Suprapubic skin (tissue), 4 donors: ENCODE data around the gene OPN1MW2. TPM values are rescaled to one million over a fixed set of nuclear protein-coding genes. Genes with fewer than 3 reads are reported as not detected.
"Not testable (repeated sequence)": the region's sequence is repeated elsewhere in the genome, so short reads cannot be mapped to it uniquely, and the experiment has no call there.

ENCODE experiments used
- DNase-seq, 2 donors: peaks; one replicate each; pipeline ENCODE4 v3.0.0-alpha.2; 2019; ENCODE audit warnings: low spot score in 2 of 2
- H3K27ac ChIP-seq: fragments of 200-600 bp; sonication (generic); one replicate; pipeline ENCODE4 v1.5.1; 2019
- H3K27me3 ChIP-seq: fragments of 200-600 bp; sonication (generic); one replicate; pipeline ENCODE4 v1.5.1; 2019
- H3K36me3 ChIP-seq: fragments of 200-600 bp; sonication (generic); one replicate; pipeline ENCODE4 v1.5.1; 2019
- H3K4me1 ChIP-seq: fragments of 200-600 bp; sonication (generic); one replicate; pipeline ENCODE4 v1.5.1; 2019
- H3K4me3 ChIP-seq: fragments of 200-600 bp; sonication (generic); one replicate; pipeline ENCODE4 v1.5.1; 2019; ENCODE audit warnings: mild to moderate bottlenecking
- H3K9me3 ChIP-seq: fragments of 200-600 bp; sonication (generic); one replicate; pipeline ENCODE4 v1.5.1; 2019
- WGBS: methylation state at CpG from one replicate; pipeline ENCODE4 v1.1.5; 2018; 5-methylcytosine and 5-hydroxymethylcytosine counted together
- total RNA-seq, 4 donors: library from RNA; depleted of rRNA; stranded (reverse); fragments of >200 nt; gene quantifications; one replicate each; pipeline ENCODE4 v1.1.0, GENCODE V29; 2016

Gene OPN1MW2
- total RNA-seq = not detected

DNA sequence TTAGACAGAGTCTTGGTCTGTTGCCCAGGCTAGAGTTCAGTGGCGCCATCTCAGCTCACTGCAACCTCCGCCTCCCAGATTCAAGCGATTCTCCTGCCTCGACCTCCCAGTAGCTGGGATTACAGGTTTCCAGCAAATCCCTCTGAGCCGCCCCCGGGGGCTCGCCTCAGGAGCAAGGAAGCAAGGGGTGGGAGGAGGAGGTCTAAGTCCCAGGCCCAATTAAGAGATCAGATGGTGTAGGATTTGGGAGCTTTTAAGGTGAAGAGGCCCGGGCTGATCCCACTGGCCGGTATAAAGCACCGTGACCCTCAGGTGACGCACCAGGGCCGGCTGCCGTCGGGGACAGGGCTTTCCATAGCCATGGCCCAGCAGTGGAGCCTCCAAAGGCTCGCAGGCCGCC lies at the start of gene OPN1MW2:
Gene OPN1MW2 (plus strand): TSS at position 301 of the 400 bp plus-strand sequence. CDS start 60 bp downstream, at position 361.
- H3K9me3 ChIP-seq, H3K27me3 ChIP-seq: not testable (repeated sequence)
- no CpG with 5 or more reads among the region's 16 CpGs for WGBS

DNA sequence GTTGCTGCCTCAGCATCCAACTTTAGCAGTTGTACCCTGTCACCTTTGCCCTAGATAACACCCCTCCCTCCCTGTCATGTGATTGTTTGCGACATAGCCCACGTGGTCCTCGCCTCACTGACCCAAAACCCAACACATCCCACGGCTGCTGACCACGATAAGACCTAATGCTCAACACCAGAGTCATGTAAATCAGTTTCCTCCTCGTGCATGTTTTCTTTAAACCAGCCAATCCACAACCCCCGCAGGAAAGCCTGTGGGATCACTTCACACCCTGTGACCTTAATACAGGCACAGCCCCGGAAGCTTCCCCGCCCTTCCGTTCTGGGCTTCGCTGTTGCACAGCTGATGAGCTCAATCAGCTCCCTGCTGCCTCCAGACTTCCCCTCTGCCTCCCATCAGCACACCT lies 47.0 kb upstream of the OPN1MW2 start:
- not testable (repeated sequence) for DNase-seq, H3K36me3 ChIP-seq, H3K9me3 ChIP-seq, H3K27ac ChIP-seq, H3K4me1 ChIP-seq, H3K4me3 ChIP-seq, H3K27me3 ChIP-seq
- WGBS = no CpG with 5 or more reads among the region's 11 CpGs

More for the DNA sequence above, at the start of gene OPN1MW2:
- H3K36me3 ChIP-seq, DNase-seq, H3K4me3 ChIP-seq, H3K4me1 ChIP-seq, H3K27ac ChIP-seq: not testable (repeated sequence)

DNA sequence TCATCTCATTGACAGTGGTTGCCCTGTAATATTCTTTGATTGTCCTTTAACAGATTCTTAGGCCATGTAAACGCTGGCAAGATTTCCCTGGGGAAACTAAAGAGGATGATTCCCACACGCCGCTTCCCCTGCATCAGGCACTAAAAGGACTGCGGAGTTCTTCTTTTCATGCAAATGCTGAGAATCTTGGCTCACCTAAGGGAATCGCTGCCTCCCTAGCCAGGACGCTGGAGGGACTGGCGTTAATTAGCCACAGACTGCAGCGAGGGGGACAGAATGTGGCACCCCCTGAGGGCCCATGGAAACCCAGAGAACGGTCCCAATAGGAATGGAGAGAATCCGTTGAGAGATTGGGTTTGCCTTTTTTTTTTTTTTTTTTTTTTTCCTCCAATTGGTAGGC lies 45.2 kb upstream of the OPN1MW2 start:
- H3K4me1 ChIP-seq, H3K27me3 ChIP-seq, H3K36me3 ChIP-seq, H3K4me3 ChIP-seq, H3K9me3 ChIP-seq, H3K27ac ChIP-seq, DNase-seq: not testable (repeated sequence)
- no CpG with 5 or more reads among the region's 10 CpGs for WGBS

DNA sequence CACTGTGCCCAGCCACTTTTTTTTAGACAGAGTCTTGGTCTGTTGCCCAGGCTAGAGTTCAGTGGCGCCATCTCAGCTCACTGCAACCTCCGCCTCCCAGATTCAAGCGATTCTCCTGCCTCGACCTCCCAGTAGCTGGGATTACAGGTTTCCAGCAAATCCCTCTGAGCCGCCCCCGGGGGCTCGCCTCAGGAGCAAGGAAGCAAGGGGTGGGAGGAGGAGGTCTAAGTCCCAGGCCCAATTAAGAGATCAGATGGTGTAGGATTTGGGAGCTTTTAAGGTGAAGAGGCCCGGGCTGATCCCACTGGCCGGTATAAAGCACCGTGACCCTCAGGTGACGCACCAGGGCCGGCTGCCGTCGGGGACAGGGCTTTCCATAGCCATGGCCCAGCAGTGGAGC lies 37.3 kb upstream of the OPN1MW2 start, which contains the start of gene OPN1MW:
Gene OPN1MW (plus strand): TSS at position 301 of the 400 bp plus-strand sequence. CDS start 82 bp downstream, at position 383.
- H3K4me3 ChIP-seq, H3K27ac ChIP-seq, H3K9me3 ChIP-seq, DNase-seq, H3K36me3 ChIP-seq, H3K4me1 ChIP-seq, H3K27me3 ChIP-seq: not testable (repeated sequence)
- no CpG with 5 or more reads among the region's 14 CpGs for WGBS

DNA sequence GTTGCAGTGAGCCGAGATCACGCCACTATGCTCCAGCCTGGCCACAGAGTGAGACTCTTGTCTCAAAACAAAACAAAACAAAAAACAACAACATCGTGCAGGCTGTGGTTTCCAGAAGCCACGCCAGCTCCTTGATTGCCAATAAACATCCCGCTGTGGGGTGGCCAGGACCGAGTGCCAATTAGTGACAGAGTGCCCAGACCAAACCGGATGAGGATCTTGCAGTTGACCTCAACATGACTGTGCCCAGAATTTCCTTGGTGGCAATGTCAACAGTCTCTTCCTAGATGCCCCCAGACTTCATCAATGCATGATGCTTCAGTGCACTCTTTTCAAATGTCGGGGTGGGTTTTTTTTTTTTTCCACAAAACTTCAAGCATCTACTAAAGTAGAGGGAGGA lies 35.8 kb upstream of the OPN1MW2 start:
- no CpG with 5 or more reads among the region's 8 CpGs for whole genome bisulfite sequencing
- not testable (repeated sequence) for H3K4me1 ChIP-seq, DNase-seq, H3K36me3 ChIP-seq, H3K27me3 ChIP-seq, H3K4me3 ChIP-seq, H3K27ac ChIP-seq, H3K9me3 ChIP-seq

DNA sequence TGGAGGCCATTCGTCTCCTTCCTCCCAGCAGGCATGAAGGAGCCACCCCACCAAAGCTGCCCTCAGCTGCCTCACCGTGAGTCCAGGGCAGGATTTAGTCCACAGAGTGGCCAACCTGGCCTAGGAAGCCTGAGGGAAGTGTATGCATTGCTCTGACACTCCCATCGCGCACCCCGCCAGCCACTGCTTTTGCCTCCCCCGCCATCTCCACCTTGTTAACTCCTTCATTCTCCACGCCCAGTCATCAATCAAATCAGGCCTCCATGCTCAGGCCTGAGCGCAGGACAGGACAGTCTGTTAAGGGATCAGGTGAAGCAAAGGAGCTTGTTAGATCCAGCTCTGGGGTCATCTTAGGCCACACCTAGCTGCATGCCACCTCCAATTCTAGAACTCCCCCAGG lies 26.7 kb upstream of the OPN1MW2 start:
- H3K36me3 ChIP-seq, H3K27ac ChIP-seq: not testable (repeated sequence)
- no CpG with 5 or more reads among the region's 8 CpGs for WGBS

DNA sequence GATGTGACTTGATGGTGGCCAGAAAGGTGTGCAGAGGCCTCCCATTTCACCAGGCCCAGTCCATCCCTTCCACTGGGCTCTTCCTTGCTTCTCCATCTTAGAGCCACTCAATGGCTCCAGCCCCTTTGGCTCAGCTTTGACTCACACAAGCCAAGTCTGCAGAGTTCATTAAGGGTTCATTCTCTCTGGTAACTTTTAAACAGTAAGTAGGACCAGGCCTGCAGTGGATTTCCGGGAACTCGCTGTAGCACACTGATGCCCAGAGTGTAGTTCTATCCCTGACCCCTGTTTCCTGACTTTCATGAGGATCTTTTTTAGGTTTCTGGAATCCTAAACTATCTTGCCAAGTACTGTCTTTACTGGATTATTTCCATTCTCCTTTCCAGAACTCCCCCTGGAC lies 25.2 kb upstream of the OPN1MW2 start:
- not testable (repeated sequence) for H3K36me3 ChIP-seq, H3K9me3 ChIP-seq, H3K27ac ChIP-seq, H3K27me3 ChIP-seq, H3K4me1 ChIP-seq, DNase-seq, H3K4me3 ChIP-seq
- WGBS = no CpG with 5 or more reads among the region's 2 CpGs

More for the DNA sequence above, 26.7 kb upstream of the OPN1MW2 start:
- H3K9me3 ChIP-seq, H3K4me3 ChIP-seq, DNase-seq, H3K27me3 ChIP-seq, H3K4me1 ChIP-seq: not testable (repeated sequence)

DNA sequence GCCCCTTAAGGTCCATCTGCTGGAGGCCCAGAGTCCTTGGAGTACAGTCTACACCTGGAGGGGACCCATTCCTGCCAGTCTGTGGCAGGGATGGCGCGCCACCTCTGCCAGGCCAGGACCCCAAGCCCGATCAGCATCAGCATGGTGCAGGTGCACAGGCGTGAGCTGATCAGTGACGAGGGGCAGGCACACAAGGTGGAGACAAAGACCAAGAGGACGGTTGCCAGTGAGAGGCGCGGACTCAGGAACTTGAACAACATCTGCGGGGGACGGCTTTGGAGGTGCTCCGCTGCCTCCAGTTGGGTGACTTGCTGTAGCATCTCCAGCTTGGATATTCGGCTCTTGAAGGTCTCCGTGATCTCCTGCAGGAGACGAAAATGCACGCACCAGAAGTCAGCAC lies 23.1 kb upstream of the OPN1MW2 start:
- H3K36me3 ChIP-seq, H3K27ac ChIP-seq, H3K4me1 ChIP-seq, H3K9me3 ChIP-seq, H3K4me3 ChIP-seq, H3K27me3 ChIP-seq, DNase-seq: not testable (repeated sequence)
- WGBS = no CpG with 5 or more reads among the region's 15 CpGs

DNA sequence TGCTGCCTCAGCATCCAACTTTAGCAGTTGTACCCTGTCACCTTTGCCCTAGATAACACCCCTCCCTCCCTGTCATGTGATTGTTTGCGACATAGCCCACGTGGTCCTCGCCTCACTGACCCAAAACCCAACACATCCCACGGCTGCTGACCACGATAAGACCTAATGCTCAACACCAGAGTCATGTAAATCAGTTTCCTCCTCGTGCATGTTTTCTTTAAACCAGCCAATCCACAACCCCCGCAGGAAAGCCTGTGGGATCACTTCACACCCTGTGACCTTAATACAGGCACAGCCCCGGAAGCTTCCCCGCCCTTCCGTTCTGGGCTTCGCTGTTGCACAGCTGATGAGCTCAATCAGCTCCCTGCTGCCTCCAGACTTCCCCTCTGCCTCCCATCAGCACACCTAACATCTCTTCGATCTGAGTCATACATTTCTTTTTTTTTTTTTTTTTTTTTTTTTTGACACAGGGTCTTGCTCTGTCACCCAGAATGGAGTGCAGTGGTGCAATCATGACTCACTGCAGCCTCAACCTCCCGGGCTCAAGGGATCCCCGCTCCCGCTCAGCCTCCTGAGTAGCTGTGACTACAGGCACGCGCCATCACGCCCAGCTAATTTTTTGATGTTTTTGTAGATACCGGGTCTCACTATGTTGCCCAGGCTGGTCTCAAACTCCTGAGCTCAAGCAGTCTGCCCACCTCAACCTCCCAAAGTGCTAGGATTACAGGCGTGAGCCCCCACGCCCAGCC lies 9.7 kb upstream of the OPN1MW2 start:
- H3K36me3 ChIP-seq, H3K9me3 ChIP-seq, DNase-seq, H3K4me1 ChIP-seq, H3K27ac ChIP-seq, H3K4me3 ChIP-seq, H3K27me3 ChIP-seq: not testable (repeated sequence)
- WGBS = no CpG with 5 or more reads among the region's 21 CpGs

DNA sequence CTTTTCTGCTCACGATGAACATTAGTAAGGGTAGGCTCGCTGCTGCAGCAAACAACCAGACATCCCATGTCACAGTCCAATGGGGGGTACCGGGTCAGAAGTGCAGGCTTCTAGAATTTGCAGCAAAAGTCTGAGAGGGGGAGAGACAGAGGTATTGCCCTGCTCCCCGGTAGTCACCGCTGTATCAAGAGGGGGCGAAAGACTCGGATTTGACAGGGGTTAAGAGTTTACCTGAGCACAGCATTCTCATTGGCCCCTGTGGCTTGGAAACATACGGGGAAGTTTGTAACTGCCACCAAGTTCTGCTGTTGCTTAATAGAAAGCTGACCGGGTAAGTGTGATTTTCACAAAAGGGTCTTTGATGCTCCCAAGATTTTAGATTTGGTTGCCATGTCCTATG lies 8.5 kb upstream of the OPN1MW2 start:
- not testable (repeated sequence) for H3K36me3 ChIP-seq, H3K4me3 ChIP-seq, H3K27ac ChIP-seq, H3K4me1 ChIP-seq, H3K9me3 ChIP-seq, H3K27me3 ChIP-seq
- peak in 1 of 2 donors; percentile 13 for DNase-seq
- WGBS = 91% methylated on average over 6 of the region's 9 CpGs

DNA sequence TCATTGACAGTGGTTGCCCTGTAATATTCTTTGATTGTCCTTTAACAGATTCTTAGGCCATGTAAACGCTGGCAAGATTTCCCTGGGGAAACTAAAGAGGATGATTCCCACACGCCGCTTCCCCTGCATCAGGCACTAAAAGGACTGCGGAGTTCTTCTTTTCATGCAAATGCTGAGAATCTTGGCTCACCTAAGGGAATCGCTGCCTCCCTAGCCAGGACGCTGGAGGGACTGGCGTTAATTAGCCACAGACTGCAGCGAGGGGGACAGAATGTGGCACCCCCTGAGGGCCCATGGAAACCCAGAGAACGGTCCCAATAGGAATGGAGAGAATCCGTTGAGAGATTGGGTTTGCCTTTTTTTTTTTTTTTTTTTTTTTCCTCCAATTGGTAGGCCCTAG lies 8.1 kb upstream of the OPN1MW2 start:
- no CpG with 5 or more reads among the region's 10 CpGs for WGBS
- not testable (repeated sequence) for H3K4me1 ChIP-seq

DNA sequence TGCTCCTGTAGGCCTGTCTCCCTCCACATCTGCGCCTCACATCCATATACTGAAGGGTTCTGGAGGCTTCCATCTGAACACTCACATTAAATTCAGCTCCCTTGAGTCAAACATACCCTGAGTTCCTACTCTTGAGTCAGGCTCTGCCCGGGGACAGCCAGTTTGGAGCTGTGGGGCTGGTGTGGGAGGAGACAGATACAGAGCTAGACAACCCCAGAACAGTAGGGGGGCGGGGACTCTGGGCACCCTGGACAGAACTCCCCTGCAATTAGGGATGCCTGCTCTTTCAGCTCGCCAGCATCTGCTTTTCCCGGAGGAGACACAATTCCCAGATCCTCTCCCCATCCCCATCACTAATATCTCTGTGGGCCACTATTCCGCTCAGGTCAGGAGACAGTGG lies 5.7 kb downstream of the OPN1MW2 start:
- H3K4me1 ChIP-seq, H3K27me3 ChIP-seq: not testable (repeated sequence)
- no CpG with 5 or more reads among the region's 6 CpGs for WGBS

More for the DNA sequence above, 8.1 kb upstream of the OPN1MW2 start:
- not testable (repeated sequence) for H3K27me3 ChIP-seq, H3K36me3 ChIP-seq, H3K27ac ChIP-seq, H3K4me3 ChIP-seq, DNase-seq, H3K9me3 ChIP-seq

DNA sequence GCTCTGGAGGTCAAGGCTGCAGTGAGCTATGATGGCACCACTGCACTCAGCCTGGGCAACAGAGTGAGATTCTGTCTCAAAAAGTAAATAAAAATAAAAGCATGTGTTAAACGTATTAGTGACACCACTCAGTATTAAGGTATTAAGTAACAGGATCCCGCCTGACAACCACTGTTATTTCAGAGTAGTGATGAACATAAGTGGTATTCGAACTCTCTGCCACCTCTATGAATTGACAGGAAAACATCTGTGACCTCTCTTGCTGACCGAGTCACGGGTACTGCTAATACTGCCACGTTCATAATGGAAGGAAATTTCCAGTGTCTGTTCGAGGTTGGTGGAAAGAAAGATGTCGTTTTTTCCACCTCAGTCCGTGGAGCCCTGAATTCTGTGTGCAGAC lies 7.2 kb downstream of the OPN1MW2 start:
- not testable (repeated sequence) for H3K4me1 ChIP-seq, H3K9me3 ChIP-seq, H3K36me3 ChIP-seq, H3K27me3 ChIP-seq, DNase-seq, H3K4me3 ChIP-seq, H3K27ac ChIP-seq
- no CpG with 5 or more reads among the region's 9 CpGs for WGBS

More for the DNA sequence above, 5.7 kb downstream of the OPN1MW2 start:
- H3K27ac ChIP-seq, H3K4me3 ChIP-seq, H3K9me3 ChIP-seq, DNase-seq, H3K36me3 ChIP-seq: not testable (repeated sequence)

DNA sequence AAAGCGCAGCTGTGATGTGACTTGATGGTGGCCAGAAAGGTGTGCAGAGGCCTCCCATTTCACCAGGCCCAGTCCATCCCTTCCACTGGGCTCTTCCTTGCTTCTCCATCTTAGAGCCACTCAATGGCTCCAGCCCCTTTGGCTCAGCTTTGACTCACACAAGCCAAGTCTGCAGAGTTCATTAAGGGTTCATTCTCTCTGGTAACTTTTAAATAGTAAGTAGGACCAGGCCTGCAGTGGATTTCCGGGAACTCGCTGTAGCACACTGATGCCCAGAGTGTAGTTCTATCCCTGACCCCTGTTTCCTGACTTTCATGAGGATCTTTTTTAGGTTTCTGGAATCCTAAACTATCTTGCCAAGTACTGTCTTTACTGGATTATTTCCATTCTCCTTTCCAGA lies 11.9 kb downstream of the OPN1MW2 start:
- H3K27ac ChIP-seq, H3K4me1 ChIP-seq, H3K27me3 ChIP-seq, H3K4me3 ChIP-seq, DNase-seq, H3K36me3 ChIP-seq, H3K9me3 ChIP-seq: not testable (repeated sequence)
- WGBS = no CpG with 5 or more reads among the region's 3 CpGs

DNA sequence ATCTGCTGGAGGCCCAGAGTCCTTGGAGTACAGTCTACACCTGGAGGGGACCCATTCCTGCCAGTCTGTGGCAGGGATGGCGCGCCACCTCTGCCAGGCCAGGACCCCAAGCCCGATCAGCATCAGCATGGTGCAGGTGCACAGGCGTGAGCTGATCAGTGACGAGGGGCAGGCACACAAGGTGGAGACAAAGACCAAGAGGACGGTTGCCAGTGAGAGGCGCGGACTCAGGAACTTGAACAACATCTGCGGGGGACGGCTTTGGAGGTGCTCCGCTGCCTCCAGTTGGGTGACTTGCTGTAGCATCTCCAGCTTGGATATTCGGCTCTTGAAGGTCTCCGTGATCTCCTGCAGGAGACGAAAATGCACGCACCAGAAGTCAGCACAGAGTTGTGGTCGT lies 14.1 kb downstream of the OPN1MW2 start:
- not testable (repeated sequence) for H3K4me1 ChIP-seq, H3K4me3 ChIP-seq, H3K9me3 ChIP-seq, H3K27ac ChIP-seq, H3K36me3 ChIP-seq, H3K27me3 ChIP-seq, DNase-seq
- WGBS = no CpG with 5 or more reads among the region's 16 CpGs
